Measurements from ENCODE around the gene CREBRF.

The CREBRF gene

GRCh38 chr5:173155912-173156311 lies 99.8 kb downstream of the CREBRF start:
- no peak for DNase-seq (ENCODE audit: low read depth)

GRCh38 chr5:173158366-173158765 lies 102.2 kb downstream of the CREBRF start:
- no peak for DNase-seq (ENCODE audit: low read depth)

- DNase-seq (ENCODE audit: low read depth), result no peak
Measured at GRCh38 chr5:173159256-173159655, 103.1 kb downstream of the CREBRF start.

GRCh38 chr5:173161148-173161547 lies 105.0 kb downstream of the CREBRF start:
- no peak for DNase-seq (ENCODE audit: low read depth)

- no peak for DNase-seq (ENCODE audit: low read depth)
Measured at GRCh38 chr5:173163219-173163618, 107.1 kb downstream of the CREBRF start.

GRCh38 chr5:173165177-173166016 lies 109.2 kb downstream of the CREBRF start:
- DNase-seq (ENCODE audit: low read depth), result no peak

- DNase-seq (ENCODE audit: low read depth), result no peak
Measured at GRCh38 chr5:173172166-173172565, 116.0 kb downstream of the CREBRF start.

- no peak for DNase-seq (ENCODE audit: low read depth)
Measured at GRCh38 chr5:173175523-173175922, 119.4 kb downstream of the CREBRF start.

GRCh38 chr5:173178369-173178910 lies 122.3 kb downstream of the CREBRF start:
- no peak for DNase-seq (ENCODE audit: low read depth)

GRCh38 chr5:173180331-173180730 lies 124.2 kb downstream of the CREBRF start:
- DNase-seq (ENCODE audit: low read depth), result no peak

GRCh38 chr5:173187054-173187743 lies 131.0 kb downstream of the CREBRF start:
- no peak for DNase-seq (ENCODE audit: low read depth)

- no peak for DNase-seq (ENCODE audit: low read depth)
Measured at GRCh38 chr5:173188280-173188679, 132.1 kb downstream of the CREBRF start.
